NCI-H1930 (cell line): ENCODE measurements around the gene C1orf167.
A peak's percentile ranks its signal among the peaks of the same experiment; 100 is the strongest.

Experiments used
- DNase-seq, 2 experiments: peaks; one replicate each; lab custom pipeline; 2025; lab: John Stamatoyannopoulos, UW

The C1orf167 gene

DNA sequence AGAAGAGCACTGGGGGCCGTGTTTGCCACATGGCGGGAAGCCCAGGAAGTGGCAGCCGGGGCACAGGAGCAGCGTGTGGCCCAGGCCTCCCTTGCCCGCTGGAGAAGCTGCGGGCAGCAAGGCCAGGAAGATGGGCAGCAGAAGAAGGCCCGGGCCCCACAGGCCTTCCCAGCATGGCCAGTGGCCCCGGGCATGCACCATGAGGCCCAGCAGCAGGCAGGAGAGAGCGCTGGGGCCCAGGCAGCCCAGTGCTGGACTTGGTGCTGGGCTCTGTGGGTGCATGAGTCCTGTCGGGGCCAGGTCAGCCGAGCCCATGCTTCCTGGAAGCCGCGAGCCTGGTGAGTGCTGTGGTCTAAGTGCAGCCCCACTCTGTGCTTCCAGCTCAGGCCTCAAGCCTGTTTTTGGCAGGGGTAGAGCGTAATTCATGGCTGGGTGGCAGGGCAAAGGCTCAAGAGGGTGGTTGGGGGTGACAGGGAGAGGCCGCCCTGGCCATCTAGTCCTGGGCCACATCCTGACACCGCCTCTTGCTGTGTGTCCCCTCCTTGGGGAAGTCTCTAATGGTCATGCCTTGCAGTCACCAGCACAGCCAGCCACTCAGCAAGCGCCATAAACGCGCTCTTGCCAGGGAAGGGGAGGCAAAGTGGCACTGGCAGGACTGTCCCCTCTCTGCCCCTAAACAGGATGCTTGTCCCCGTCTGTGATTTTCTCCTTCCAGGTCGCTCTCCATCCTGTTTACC lies 22.4 kb downstream of the C1orf167 start:
- DNase-seq, result no peak

DNA sequence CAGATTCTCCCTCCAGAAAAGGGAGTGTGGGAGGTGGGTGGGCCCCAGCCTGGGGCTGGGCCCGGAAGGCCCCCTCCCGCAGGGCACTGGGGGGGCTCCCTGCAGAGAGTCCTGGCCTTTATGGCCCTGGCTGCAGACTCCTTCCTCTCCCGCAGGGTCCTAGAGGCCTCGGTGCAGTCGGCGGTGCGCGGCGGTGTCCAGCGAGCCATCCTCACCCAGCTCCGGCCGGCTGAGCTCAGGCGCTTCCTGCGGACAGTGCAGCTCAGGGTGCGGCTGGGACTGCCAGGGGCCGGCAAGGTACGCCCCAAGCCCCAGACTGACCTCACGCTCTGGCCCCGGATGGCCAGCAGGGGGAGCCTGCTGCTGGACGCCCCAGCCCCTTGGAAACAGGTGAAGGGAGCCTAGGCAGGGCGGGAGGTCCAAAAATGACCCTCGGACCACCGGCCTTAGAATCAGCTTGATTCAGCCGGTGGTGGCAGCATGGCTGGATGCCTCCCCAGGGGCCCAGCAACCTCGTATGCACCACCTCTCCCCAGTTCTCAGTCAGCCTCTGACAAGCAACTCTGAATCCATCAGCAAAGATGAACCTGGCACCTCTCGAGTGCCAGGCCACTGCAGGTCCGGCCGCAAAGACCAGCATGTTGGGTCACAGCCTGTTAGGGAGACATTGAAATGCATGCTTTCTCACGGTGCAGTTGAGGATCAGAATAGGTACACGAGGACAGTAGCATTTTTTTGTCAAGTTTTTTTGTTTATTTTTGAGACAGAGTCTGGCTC lies 23.2 kb downstream of the C1orf167 start:
- DNase-seq, result peak; percentile 9 to 38

DNA sequence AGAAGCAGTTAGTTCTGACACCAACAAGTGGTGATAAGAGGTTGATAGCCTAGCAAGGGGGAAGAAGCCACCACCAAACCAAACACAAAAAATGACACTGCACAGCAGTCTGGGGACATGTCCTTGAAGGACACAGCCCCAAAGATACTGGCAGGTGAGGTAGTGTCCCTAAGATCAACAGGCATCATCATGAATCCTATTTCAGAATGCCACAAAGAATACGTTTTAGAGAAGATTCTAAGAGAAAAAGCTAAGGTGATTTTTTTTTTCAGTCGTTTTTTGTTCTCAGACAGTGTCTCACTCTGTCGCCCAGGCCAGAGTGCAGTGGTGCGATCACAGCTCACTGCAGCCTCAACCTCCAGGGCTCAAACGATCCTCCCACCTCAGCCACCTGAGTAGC lies 24.2 kb downstream of the C1orf167 start:
- DNase-seq, result no peak

DNA sequence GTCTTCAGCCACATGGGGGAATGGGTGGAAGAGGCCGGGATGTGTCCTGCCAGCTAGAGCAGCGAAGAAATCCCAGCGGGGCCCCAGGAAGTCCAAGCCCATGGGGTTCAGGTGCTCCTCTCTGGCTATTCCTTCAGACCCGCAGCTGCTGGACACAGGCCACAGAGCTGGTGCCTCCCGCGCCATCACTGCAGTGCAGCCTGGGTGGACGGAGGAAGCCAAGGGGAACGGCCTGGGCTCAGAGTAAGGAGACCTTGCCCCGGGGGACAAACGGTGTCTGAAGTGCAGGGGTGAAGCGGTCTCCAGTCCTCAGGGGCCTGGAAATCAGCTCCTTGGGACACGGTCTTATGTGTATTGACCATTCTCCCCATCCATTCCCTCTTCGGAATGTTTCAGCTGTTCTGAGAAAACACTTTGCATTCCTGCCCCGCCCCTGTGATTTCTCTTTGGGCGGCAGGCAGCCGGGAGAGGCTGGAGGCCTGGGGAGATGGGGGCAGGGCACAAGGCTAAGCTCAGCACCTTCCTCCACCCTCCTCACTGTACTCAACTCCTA lies 25.3 kb downstream of the C1orf167 start:
- DNase-seq, result no peak

DNA sequence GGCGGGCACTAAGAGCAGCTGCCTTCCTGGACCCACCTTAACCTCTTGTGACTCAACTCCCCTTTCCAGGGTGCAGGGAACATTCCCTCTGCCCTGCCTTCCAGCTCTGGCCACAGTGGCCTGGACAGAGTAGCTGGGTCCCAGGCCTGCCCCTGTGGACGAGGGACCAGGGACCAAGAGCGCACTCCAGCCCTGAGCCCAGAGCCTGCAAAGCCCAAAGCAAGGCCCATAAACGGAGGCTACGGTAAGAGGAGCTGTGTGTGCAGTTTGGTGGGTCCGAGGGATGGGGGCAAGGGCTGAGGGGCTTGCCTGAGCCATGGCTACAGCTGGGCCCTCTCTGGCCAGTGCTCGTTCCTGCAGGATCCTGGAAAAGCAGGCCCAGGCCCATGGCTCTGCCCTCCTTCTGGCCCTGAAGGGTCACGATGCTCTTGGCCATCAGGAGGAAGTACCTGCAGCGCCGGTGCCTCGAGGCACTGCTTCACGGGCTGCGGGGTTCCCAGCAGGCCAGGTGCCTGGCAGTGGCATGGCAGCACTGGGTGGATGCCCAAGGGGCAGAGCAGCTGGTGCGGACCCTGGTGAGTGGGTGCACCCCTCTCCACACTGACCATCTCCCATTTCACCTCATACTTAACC lies 25.9 kb downstream of the C1orf167 start:
- no peak for DNase-seq

DNA sequence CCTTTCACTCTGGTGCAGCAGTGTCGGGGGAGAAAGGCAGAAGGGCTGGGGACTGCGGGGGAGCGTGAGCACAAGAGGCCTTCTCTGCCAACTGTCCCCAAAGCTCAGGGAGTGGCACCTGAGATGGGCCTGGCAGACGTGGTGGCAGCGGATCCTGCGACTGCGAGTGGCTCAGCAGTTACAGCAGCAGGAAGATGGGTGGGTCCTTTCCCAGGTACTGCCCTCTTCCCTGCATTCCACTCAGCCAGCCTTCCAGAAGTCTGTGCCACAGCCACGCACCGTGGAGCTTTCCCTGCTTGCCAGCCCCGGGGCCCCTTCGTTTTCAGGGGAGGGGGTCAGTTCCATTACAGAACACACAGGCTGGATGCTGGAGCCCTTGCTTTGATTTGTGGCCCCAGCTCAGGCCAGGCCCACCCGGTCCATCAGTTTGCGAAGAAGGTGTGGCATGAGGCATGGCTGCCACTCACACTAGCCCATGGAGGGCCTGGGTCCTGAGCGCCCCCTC lies 26.6 kb downstream of the C1orf167 start:
- DNase-seq, result no peak

DNA sequence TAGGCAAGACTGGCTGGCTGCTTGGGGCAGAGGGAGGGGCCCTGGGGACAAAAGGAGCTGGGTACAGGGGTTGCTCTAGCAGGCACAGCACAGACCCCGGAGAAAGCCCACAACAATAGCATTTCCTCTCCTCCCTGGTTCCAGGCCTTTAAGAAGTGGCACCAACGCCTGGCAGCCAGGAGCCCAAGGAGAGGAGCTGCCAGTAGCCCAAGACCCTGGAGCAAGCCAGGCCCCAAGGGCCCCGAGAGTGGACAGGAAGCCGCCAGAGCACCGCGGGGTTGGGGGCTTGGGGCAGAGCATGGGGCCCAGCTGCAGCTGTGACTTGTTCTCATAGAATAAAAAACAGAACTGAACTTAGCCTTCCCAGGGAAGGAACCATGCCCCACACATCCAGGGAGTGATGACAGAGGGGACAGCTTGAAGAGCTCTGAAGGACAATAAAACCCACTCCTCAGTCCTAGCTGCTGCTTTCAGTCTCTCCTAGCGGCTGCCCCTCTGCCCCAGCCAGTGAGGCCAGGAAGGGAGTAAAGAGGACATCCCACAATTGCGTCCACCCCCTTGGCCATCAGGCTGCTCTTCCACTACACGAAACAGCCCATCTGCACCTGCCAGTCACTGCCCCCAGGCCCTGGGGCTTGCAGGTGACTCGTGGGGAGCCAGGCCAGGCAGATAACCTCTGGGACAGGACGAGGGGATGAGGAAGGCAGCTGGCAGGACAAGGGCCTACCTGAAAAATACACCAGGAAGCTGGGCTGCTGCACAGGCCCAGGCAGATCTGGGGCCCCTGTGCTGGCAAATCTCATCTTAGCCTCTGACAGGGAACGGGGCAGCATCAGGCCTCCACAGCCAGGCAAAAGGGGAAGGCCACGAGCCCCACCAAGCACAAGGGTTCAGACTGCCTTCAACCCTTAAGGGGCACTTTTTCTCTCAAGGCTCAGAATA lies 27.4 kb downstream of the C1orf167 start:
- DNase-seq, result no peak

DNA sequence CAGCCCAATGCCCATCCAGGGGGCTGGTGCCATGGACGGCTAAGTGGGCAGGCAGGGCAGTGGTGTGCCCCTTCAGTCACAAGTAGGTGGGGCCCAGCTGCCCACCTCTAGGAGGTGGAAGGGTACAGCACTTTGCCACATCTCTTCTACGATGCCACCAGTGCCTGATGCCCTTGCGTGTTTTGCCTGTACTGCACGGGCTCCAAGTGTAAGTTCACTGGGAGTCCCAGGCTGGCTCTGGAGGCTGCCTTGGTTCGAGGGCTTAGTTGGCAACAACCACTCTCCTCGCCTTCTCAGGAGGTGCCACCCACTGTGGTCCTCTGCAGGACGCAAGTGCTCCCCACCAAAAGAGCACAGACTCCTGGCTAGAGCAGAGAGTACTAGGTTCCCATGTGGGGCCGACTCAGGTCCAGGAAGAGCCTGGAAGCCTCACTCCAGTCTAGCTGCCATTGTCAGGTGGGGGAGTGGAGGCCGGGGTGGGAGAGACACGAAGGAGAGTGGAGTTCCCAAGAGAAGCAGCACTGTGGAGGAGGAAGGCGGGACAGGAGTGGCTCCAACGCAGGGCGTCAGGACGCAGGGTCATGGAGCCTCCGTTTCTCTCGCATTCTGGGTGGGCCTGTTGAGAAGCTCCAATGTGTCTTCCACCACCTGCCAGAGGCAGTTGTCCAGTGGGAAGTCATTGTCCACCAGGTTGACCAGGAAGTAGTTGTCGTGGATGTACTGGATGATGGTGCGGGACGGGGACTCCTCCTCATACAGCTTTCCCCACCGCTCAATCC lies 28.3 kb downstream of the C1orf167 start:
- no peak for DNase-seq

DNA sequence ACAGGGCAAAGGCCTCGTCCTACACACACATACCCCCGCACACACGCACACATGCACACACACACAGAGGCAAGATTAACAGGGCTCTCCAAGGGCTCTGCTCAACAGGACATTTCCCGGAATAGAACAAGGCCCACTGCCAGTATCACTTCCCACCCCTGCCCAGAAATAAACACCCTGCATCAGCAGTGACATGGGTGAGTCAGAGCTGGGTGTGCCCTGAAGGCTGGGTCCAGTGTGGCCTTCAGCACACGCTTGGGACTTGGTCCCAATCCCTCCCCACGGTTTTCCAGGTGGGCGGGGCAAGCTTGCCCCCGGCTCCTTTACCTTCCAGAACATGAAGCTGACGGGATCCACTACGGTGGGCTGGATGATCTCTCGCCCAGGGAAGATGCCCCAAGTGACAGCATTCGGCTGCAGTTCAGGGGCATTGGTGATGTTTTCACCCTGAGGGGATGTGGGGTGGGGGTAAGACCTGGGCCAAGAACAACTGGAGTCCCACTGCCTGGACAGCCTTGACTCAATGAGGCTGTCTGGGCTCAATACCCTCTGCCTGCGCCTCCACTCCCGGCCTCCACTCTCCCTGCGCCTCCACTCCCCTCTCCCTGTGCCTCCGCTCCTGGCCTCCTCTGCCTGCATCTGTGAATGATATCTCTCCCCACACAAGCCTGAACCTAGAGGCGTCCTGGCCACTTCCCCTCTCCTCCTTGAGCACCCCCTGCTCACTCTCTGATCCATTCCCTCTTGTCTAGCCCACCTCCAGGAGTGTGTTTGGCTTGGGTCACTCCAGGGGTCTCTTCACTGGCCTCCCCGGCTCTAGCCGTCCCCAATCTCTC lies 29.1 kb downstream of the C1orf167 start:
- DNase-seq, result no peak

DNA sequence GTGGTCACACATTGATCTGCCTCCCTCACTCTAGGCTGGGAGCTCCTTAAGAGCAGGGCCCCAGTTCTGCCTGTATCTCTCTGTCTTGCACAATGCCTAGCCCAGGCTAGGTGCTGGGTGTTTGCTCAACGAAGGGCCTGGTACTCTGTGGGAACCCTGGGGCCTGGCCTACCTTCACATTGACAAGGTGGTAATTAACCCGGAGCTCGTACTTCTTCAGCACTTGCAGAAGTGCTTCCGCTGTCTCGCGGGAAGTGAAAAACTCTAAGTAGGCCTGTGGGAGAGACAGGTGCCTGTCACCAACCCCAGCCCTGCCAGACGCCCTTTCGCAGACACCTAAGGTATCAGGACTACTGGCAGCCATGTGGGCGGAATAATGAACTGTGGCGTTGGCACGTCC lies 30.1 kb downstream of the C1orf167 start:
- DNase-seq, result no peak

DNA sequence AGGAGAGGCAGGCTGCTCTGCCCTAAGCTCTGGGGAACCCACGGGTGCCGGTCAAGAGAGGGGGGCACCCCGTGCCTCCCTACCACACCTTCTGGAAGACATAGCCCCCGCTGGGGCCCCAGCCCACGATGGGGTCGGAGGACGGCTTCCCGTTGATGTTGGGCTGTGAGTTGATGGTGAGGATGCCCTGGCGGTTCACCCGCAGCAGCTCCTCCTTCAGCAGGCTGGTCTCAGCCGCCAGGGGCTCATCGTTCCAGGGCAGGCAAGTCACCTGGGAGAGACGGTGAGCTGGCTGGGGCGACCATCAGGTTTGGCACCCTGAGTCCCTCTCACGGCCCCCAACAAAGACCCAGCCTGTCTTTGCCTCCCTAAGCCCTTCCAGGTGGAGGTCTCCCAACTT lies 31.8 kb downstream of the C1orf167 start:
- DNase-seq, result no peak

DNA sequence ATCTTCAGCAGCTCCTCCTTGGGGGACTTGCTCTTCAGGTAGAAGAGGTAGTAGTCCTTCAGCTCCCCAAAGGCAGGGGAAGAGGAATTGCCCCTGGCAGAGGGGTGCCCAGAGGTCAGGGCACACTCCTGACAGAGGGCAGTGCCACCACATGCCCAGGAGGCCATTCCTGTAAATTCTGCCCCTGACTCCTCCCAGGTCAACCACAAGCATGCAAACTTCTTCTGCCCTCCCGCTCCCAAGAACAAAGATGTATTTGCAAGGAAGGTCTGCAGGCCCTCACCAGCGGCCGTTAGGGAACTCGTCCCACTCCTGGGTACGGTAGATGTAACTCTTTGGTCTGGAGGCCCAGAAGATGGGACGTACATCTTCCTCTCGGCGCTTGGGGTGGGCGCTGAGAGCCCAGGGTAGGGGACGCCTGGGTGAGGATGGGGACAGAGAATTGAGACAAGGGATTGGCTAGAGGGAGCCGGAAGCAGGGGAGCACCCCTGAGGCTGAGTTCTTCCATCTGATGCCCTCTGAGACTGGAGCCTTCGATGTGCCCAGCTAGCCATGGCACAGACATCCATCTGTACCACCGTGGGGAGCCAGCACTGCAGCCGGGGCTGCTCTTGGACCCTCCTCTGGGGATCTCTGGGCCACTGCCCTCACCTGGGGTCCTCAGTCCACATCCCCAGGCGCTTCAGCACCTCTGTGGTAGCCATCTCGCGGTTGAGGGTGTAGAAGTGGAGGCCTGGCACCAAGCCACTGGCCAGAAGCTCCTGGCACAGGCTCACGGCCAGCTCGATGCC lies 32.6 kb downstream of the C1orf167 start:
- no peak for DNase-seq

DNA sequence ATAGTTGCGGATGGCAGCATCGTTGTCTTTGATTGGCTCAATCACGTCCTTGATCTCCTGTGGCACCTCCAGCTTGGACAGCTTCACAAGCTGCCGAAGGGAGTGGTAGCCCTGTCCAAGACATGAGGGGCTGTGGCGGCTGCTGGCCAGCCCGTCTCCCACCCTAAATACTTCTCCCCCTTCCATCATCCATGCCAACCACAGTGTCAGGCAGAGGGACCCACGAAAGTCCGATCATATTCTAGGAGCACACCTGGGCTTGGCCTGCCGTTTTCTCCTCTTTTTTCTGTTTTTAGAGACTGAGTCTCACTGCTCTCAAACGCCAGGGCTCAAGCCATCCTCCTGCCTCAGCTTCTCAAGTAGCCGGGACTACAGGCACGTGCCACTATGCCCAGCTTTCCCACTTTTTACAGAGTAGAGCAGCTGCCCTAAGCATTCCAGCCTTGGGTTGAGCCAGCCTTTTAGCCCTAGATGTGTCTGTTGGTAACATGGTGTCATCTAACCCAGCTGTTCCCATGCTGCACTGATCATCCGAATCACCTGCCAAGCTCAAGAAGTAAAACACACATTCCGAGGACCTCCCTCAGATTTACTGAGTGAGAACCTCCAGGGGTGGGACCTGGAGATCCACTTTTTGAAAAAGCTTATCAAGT lies 33.4 kb downstream of the C1orf167 start:
- DNase-seq, result no peak

DNA sequence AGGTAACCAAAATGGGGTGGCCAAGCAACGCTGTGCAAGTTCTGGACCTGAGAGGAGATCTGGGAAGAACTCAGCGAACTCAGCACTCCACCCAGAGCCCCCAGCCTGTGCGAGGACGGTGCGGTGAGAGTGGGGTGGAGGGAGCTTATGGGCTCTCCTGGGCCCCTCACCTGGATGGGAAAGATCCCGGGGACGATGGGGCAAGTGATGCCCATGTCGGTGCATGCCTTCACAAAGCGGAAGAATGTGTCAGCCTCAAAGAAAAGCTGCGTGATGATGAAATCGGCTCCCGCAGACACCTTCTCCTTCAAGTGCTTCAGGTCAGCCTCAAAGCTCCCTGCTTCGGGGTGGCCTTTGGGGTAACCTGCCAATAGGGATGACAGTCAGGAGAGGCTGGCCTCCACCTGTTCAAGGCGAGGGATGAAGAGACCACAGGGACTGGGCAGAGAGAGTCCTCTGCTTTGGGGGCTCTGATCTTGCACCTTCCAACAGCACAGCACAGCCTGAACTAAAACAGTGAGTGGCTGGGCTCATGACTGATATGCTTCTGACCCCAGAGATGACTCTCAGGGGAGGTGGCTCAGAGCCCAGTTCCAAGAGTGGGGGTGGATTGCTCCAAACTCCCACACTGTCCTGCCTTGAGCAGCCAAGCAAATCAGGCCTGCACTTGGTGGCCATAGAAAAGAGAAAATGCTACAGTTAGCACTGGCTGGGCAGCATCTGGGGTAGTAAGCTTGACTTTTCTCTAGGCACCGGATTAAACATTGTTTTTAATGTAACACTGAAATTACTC lies 34.2 kb downstream of the C1orf167 start:
- DNase-seq, result no peak

DNA sequence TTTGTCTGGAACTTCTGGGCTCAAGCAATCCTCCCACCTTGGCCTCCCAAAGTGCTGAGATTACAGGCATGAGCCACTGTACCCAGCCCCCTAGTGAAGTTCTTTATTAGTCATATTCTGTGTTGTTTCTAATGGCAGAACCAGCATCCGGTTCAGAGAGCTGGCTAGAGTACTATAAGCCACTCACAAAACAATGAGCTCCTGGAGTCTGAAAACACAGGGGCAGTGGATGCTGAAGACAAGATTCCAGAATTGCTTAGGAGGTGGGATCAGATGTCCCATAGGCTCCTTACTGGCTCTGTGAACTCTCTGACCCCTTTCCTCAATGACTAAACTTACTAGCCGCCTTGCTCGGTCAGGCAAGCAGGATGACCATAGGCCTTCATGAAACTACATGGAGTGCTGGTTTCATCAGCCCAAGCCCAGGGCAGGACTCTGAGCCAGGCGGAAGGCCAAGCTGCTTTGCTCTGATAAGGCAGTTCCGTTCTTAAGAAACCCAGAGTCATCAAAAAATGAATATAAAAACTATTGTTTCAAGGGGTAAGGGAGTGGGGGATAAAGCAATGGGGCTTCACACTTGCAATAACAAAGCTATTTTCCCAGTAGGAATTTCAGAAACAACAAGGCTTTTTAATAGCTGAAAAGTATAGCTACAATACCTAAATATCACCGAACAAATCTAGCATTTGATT lies 35.7 kb downstream of the C1orf167 start:
- no peak for DNase-seq

DNA sequence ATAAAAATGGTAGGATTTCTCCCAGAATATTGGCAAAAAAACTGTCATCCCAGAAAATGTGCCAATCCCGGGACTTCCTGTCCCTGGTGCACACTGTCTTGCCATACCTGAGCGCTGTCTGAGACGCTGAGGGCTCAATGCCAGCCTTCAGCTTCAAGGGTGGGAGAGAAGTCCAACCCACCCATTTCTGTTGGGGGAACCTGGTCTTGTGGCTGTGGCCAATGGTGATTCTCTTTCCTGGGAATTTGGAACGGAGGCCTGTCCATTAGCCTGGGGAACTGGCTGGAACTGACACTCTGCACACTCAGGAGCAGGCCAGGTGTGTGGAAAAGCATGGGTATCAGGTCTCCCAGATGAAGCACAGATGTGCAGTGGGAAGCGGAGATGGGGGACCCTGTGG lies 37.1 kb downstream of the C1orf167 start:
- DNase-seq, result no peak

DNA sequence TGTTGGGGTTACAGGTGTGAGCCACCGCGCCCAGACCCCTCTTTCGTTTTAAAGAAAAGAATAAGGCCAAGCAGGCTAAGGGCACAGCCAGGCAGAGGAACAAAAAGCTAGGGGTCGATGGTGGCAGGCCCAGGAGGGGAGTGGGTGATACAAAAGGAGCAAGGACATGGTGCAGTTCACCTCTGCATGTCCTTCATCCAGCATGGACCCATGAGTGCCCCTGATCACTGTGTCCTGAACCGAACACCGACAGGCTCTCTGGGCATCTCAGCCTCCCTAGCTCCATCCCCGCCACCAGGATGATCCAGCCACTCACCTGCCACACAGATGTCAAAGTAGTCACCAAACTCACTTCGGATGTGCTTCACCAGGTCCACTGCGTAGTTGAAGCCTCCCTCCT lies 37.9 kb downstream of the C1orf167 start:
- no peak for DNase-seq
